Mammary epithelial cell (primary cell): Measurements from ENCODE around the gene ZEB2.

Source experiments
- CTCF ChIP-seq, 2 donors: IDR thresholded peaks in 1 of 2; conservative IDR thresholded peaks in 1 of 2; 2 replicates each; pipeline ENCODE4 v1.5.1; 2011 to 2012; ENCODE audit warnings: inconsistent platforms in 2 of 2, low read length in 2 of 2, mild to moderate bottlenecking in 2 of 2, control low read depth in 1 of 2, low read depth in 1 of 2; ENCODE audit not compliant: insufficient read depth in 1 of 2; ENCODE audit errors: extremely low read depth in 1 of 2
- EZH2 ChIP-seq: IDR thresholded peaks from 2 replicates; pipeline ENCODE4 v1.6.1; 2012; ENCODE audit warnings: low read length, inconsistent platforms, borderline replicate concordance

GRCh38 chr2:144510294-144510991, 9.5 kb downstream of the ZEB2 start:
- TF ChIP-seq CTCF (conservative IDR thresholded peaks at IDR 0.05 in 1 of 2, IDR thresholded peaks at IDR 0.05 in 1 of 2; ENCODE audit: extremely low read depth in 1 of 2, insufficient read depth in 1 of 2, low read depth in 1 of 2, low read length in 2 of 2) = no peak
- TF ChIP-seq EZH2 = no peak
